H1 (cell line): Measurements from ENCODE around the gene CCDC63. TPM values are rescaled to one million over a fixed set of nuclear protein-coding genes. Genes with fewer than 3 reads are reported as not detected.

Experiments
- CTCF ChIA-PET: fragments of 300-600 bp; sonication (Branson Sonifier 250); formaldehyde crosslinking; loops from one replicate; lab custom pipeline; 2021; ENCODE audit not compliant: partially characterized antibody; lab: Charles Lee
- POLR2A ChIA-PET: fragments of 300-600 bp; sonication (Branson Sonifier 250); formaldehyde crosslinking; loops from one replicate; lab custom pipeline; 2021; ENCODE audit warnings: inconsistent platforms; ENCODE audit not compliant: partially characterized antibody; lab: Charles Lee
- DNase-seq, 2 experiments: peaks; one replicate each; pipeline versions ENCODE4 v3.0.0 to v3.0.0-alpha.2; 2010 to 2022; ENCODE audit warnings: low spot score in 2 of 2, low read depth in 1 of 2, mixed read lengths in 1 of 2
- FAIRE-seq: peaks from 2 replicates; lab custom pipeline; 2011; peaks lifted over from hg19 to GRCh38; lab: Jason Lieb, UNC
- H2AFZ ChIP-seq: 2 replicates; pipeline ENCODE4 v1.8.1; 2012; ENCODE audit warnings: low read length, inconsistent platforms
- H2AK5ac ChIP-seq: 2 replicates; pipeline ENCODE4 v1.6.1; 2013; ENCODE audit warnings: low read depth, low read length
- H2BK120ac ChIP-seq: replicated peaks from 2 replicates; pipeline ENCODE3; 2013; ENCODE audit warnings: low read depth, low read length, inconsistent platforms
- H2BK12ac ChIP-seq: 2 replicates; pipeline ENCODE4 v1.6.1; 2013; ENCODE audit warnings: low read depth, low read length
- H2BK15ac ChIP-seq: 2 replicates; pipeline ENCODE4 v1.6.1; 2013; ENCODE audit warnings: low read length
- H2BK20ac ChIP-seq: 2 replicates; pipeline ENCODE4 v1.6.1; 2013; ENCODE audit warnings: low read length
- H2BK5ac ChIP-seq: 2 replicates; pipeline ENCODE4 v1.6.1; 2013; ENCODE audit warnings: low read depth, low read length
- H3K14ac ChIP-seq: 2 replicates; pipeline ENCODE4 v1.6.1; 2013; ENCODE audit warnings: inconsistent platforms; ENCODE audit not compliant: insufficient read length
- H3K18ac ChIP-seq: 2 replicates; pipeline ENCODE4 v1.6.1; 2013; ENCODE audit warnings: low read length; ENCODE audit errors: extremely low read depth
- H3K23ac ChIP-seq: 2 replicates; pipeline ENCODE4 v1.6.1; 2013; ENCODE audit warnings: inconsistent platforms; ENCODE audit not compliant: insufficient read length
- H3K23me2 ChIP-seq: 2 replicates; pipeline ENCODE4 v1.6.1; 2013; ENCODE audit warnings: low read depth, low read length
- H3K27ac ChIP-seq: 2 replicates; pipeline ENCODE4 v1.6.1; 2011; ENCODE audit warnings: low read depth, low read length, inconsistent platforms
- H3K27me3 ChIP-seq, 4 experiments: replicated peaks in 1 of 4; 1 replicate in 1 of 4; 2 replicates in 3 of 4; pipeline versions ENCODE4 v1.6.1 to v1.8.1; 2011 to 2013; ENCODE audit warnings: low read length in 3 of 4, mild to moderate bottlenecking in 3 of 4, inconsistent platforms in 2 of 4, mixed read lengths in 2 of 4, moderate library complexity in 1 of 4; ENCODE audit not compliant: control insufficient read depth in 3 of 4, insufficient read depth in 3 of 4; ENCODE audit errors: extremely low read depth in 1 of 4
- H3K36me3 ChIP-seq, 4 experiments: 2 replicates each; pipeline versions ENCODE4 v1.6.1 to v1.8.1; 2011 to 2013; ENCODE audit warnings: mild to moderate bottlenecking in 4 of 4, low read length in 3 of 4, moderate library complexity in 2 of 4, control low read depth in 1 of 4, inconsistent platforms in 1 of 4; ENCODE audit not compliant: insufficient read depth in 4 of 4, control insufficient read depth in 2 of 4
- H3K4ac ChIP-seq: replicated peaks from 2 replicates; pipeline ENCODE3; 2013; ENCODE audit warnings: low read length, low read depth, mixed read lengths, inconsistent platforms; ENCODE audit not compliant: insufficient read length
- H3K4me1 ChIP-seq, 4 experiments: replicated peaks in 1 of 4; 1 replicate in 1 of 4; 2 replicates in 3 of 4; pipeline versions ENCODE4 v1.6.1 to v1.8.1; 2011 to 2013; ENCODE audit warnings: low read length in 3 of 4, inconsistent platforms in 2 of 4, mixed read lengths in 1 of 4; ENCODE audit not compliant: insufficient read depth in 4 of 4, control insufficient read depth in 3 of 4
- H3K4me2 ChIP-seq, 2 experiments: 2 replicates each; pipeline versions ENCODE4 v1.6.1 to v1.8.1; 2011 to 2013; ENCODE audit warnings: low read depth in 2 of 2, low read length in 2 of 2, control low read depth in 1 of 2, inconsistent platforms in 1 of 2, mild to moderate bottlenecking in 1 of 2; ENCODE audit not compliant: insufficient read depth in 1 of 2
- H3K4me3 ChIP-seq, 4 experiments: fragments of 200-600, 300-600 bp in 1 of 4; sonication (generic), shearing (Covaris generic), sonication (Bioruptor Twin) in 1 of 4; 2 replicates each; pipeline versions ENCODE4 v1.5.1 to v1.8.1; 2011 to 2016; ENCODE audit warnings: low read length in 4 of 4, low read depth in 3 of 4, control low read depth in 2 of 4, inconsistent platforms in 2 of 4, mild to moderate bottlenecking in 2 of 4, mixed read lengths in 1 of 4, moderate library complexity in 1 of 4; ENCODE audit not compliant: insufficient read depth in 2 of 4; ENCODE audit errors: extremely low read depth in 1 of 4
- H3K56ac ChIP-seq: replicated peaks from 2 replicates; pipeline ENCODE3; 2013; ENCODE audit warnings: low read depth, mild to moderate bottlenecking, mixed read lengths, low read length, inconsistent platforms; ENCODE audit not compliant: insufficient read length
- H3K79me1 ChIP-seq: 2 replicates; pipeline ENCODE4 v1.6.1; 2013; ENCODE audit warnings: low read depth, low read length, control low read depth
- H3K79me2 ChIP-seq, 2 experiments: 2 replicates each; pipeline versions ENCODE4 v1.6.1 to v1.8.1; 2012 to 2013; ENCODE audit warnings: low read length in 2 of 2, mild to moderate bottlenecking in 2 of 2, inconsistent platforms in 1 of 2; ENCODE audit not compliant: insufficient read depth in 2 of 2, control insufficient read depth in 1 of 2
- H3K9ac ChIP-seq, 4 experiments: replicated peaks in 1 of 4; 1 replicate in 1 of 4; 2 replicates in 3 of 4; pipeline versions ENCODE4 v1.6.1 to v1.8.1; 2011 to 2013; ENCODE audit warnings: low read depth in 3 of 4, low read length in 3 of 4, control low read depth in 2 of 4, mild to moderate bottlenecking in 2 of 4, moderate library complexity in 2 of 4, inconsistent platforms in 1 of 4; ENCODE audit errors: extremely low read depth in 1 of 4
- H3K9me3 ChIP-seq, 2 experiments: 2 replicates each; pipeline versions ENCODE4 v1.6.1 to v1.8.1; 2012 to 2013; ENCODE audit warnings: mild to moderate bottlenecking in 2 of 2, moderate library complexity in 2 of 2, control low read depth in 1 of 2, inconsistent platforms in 1 of 2, low read depth in 1 of 2, low read length in 1 of 2, mixed read lengths in 1 of 2; ENCODE audit not compliant: insufficient read depth in 2 of 2
- H4K20me1 ChIP-seq, 2 experiments: replicated peaks in 1 of 2; 2 replicates each; pipeline versions ENCODE3 to v1.8.1; 2011 to 2013; ENCODE audit warnings: inconsistent platforms in 2 of 2, low read length in 2 of 2, mild to moderate bottlenecking in 1 of 2; ENCODE audit not compliant: insufficient read depth in 2 of 2, control insufficient read depth in 1 of 2
- H4K5ac ChIP-seq: 2 replicates; pipeline ENCODE4 v1.6.1; 2013; ENCODE audit warnings: low read length, low read depth, mixed read lengths, inconsistent platforms; ENCODE audit not compliant: insufficient read length
- H4K8ac ChIP-seq: 2 replicates; pipeline ENCODE4 v1.8.0; 2013; ENCODE audit warnings: mild to moderate bottlenecking, moderate library complexity, low read length, inconsistent platforms; ENCODE audit not compliant: insufficient read depth; ENCODE audit errors: extremely low read depth
- H4K91ac ChIP-seq: replicated peaks from 2 replicates; pipeline ENCODE3; 2013; ENCODE audit warnings: low read length, mixed read lengths, inconsistent platforms; ENCODE audit not compliant: insufficient read length
- ATF3 ChIP-seq: IDR thresholded peaks from 2 replicates; pipeline ENCODE4 v1.6.1; 2011; ENCODE audit warnings: low read depth, mild to moderate bottlenecking, low read length; ENCODE audit not compliant: insufficient read depth
- BCL11A ChIP-seq, 2 experiments: IDR thresholded peaks; one replicate each; pipeline ENCODE4 v1.6.1; 2011; ENCODE audit warnings: low read depth in 2 of 2, low read length in 2 of 2, mild to moderate bottlenecking in 2 of 2
- CREB1 ChIP-seq: IDR thresholded peaks from 2 replicates; pipeline ENCODE4 v1.6.1; 2012; ENCODE audit warnings: inconsistent platforms
- PHF8 ChIP-seq: fragments of 200-600 bp; sonication (generic); conservative IDR thresholded peaks from 2 replicates; pipeline ENCODE4 v1.7.1; 2012; ENCODE audit warnings: low read depth, mild to moderate bottlenecking, inconsistent platforms, low read length, moderate library complexity
- RFX5 ChIP-seq: IDR thresholded peaks from 2 replicates; pipeline ENCODE4 v1.6.1; 2011; ENCODE audit warnings: low read depth, low read length, improper control_type of control experiment, borderline replicate concordance
- RXRA ChIP-seq: IDR thresholded peaks from 2 replicates; pipeline ENCODE4 v1.6.1; 2011; ENCODE audit warnings: low read depth, mild to moderate bottlenecking, low read length, moderate library complexity; ENCODE audit not compliant: insufficient read depth
- SIX5 ChIP-seq: IDR thresholded peaks from 2 replicates; pipeline ENCODE4 v1.6.1; 2011; ENCODE audit warnings: mild to moderate bottlenecking, low read depth, low read length
- SP1 ChIP-seq: IDR thresholded peaks from 2 replicates; pipeline ENCODE4 v1.6.1; 2011; ENCODE audit warnings: low read depth, low read length
- SP4 ChIP-seq: IDR thresholded peaks from 2 replicates; pipeline ENCODE4 v1.6.1; 2012; ENCODE audit warnings: low read length, inconsistent platforms
- USF2 ChIP-seq: IDR thresholded peaks from 2 replicates; pipeline ENCODE4 v1.6.1; 2011; ENCODE audit warnings: low read length, improper control_type of control experiment
- YY1 ChIP-seq: IDR thresholded peaks from 2 replicates; pipeline ENCODE4 v1.6.1; 2011; ENCODE audit warnings: low read depth, mild to moderate bottlenecking, low read length
- WGBS, 2 experiments: shearing (Covaris generic) in 1 of 2; methylation state at CpG; one replicate each; pipeline versions ENCODE4 v1.1.6 to v1.1.7; 2013 to 2015; ENCODE audit warnings: low lambda C conversion rate in 2 of 2, mixed read lengths in 2 of 2, inconsistent platforms in 1 of 2, low coverage in 1 of 2, missing lambda C conversion rate in 1 of 2; ENCODE audit not compliant: insufficient replicate concordance in 2 of 2, insufficient coverage in 1 of 2, insufficient read length in 1 of 2; ENCODE audit errors: extremely low coverage in 1 of 2, missing lambda C conversion rate in 1 of 2; 5-methylcytosine and 5-hydroxymethylcytosine counted together
- polyA plus RNA-seq, 7 experiments: library from polyadenylated mRNA; depleted of rRNA in 3 of 7; stranded (reverse) in 5 of 7; unstranded in 2 of 7; fragments of >200 nt in 5 of 7; fragments of 200-250 nt in 2 of 7; gene quantifications; 1 replicate in 5 of 7; 2 replicates in 1 of 7; 4 replicates in 1 of 7; pipeline versions ENCODE4 v1.2.1 to v1.2.3, GENCODE V29; 2011 to 2013; ENCODE audit warnings: missing spikeins in 2 of 7, mixed read lengths in 2 of 7
- total RNA-seq: library from RNA; stranded (reverse); fragmentation: NEBNext Ultra II Directional; extraction: Animal tissue kit (Norgen Biotek cat#: 25700); gene quantifications from 2 replicates; pipeline ENCODE4 v1.2.1, GENCODE V29; 2021

Gene CCDC63
- total and polyA plus RNA-seq, 2 of the 8 experiments (the other 6 are each of a cell fraction or from before 2014, with no cell fraction given) = 0.42 to 0.93 TPM

GRCh38 chr12:110913119-110914056 is 66.6 kb downstream of the CCDC63 start:
- Histone ChIP-seq H3K79me1 (no peaks in the 10 kb centered on the region), H4K20me1 (no peaks in the 10 kb centered on the region), H3K14ac (no peak overlapping the region), H3K23ac (no peak overlapping the region), H2BK5ac (no peak overlapping the region), H2BK20ac (no peak overlapping the region), H2AK5ac (0 out of 2 replicates have a peak overlapping the region, but pooled peaks have one; percentile 39), H3K9ac (no peak overlapping the region), H3K4me3 (no peak overlapping the region), H2BK15ac (no peak overlapping the region), H2BK12ac (no peak overlapping the region), H3K9me3 (no peaks in the 10 kb centered on the region), H4K5ac (no peak overlapping the region), H3K4me1 (peaks cover 0 to 6% (median 0%) of the 10 kb centered on the region in 4 experiments; a peak in 2 of 7 replicates), H2AFZ (0 out of 2 replicates have a peak overlapping the region, but pooled peaks have one; percentile 39), H4K8ac (no peak overlapping the region), H3K79me2 (no peaks in the 10 kb centered on the region), H3K4me2 (no peak overlapping the region), H3K18ac (no peak overlapping the region), H3K23me2 (no peaks in the 10 kb centered on the region), H3K27ac (no peak overlapping the region), H3K36me3 (no peaks in the 10 kb centered on the region), H3K27me3 (no peaks in the 10 kb centered on the region; a peak in 1 of 7 replicates), H3K56ac (no peak overlapping the region), H3K4ac (no peak overlapping the region), H4K91ac (no peak overlapping the region), H2BK120ac (no peak overlapping the region)
- DNase-seq = no peak
- FAIRE-seq = no peak
- 89% methylated on average over 14 of the region's 14 CpGs; no CpG with 5 or more reads in 1 of the 2 experiments for WGBS, 2 experiments
- POLR2A ChIA-PET = no interaction called here
- CTCF ChIA-PET = no interaction called here
- TF ChIP-seq SP1 (no peak), YY1 (no peak), CREB1 (no peak), RXRA (no peak), BCL11A (IDR thresholded peaks at IDR 0.05; ENCODE audit: low read depth in 2 of 2, low read length in 2 of 2) (no peak), PHF8 (no peak), ATF3 (no peak), RFX5 (no peak), SP4 (no peak), USF2 (no peak), SIX5 (no peak)
